HG03442 (cell line): Measurements from ENCODE around the gene IL17RE.
"Not testable (repeated sequence)": the region's sequence is repeated elsewhere in the genome, so short reads cannot be mapped to it uniquely, and the experiment has no call there.

ENCODE experiments used
- ATAC-seq: cut with Tn5 transposase; IDR thresholded peaks from one replicate; pipeline ENCODE4 v1.9.1; 2021; ENCODE audit warnings: mild to moderate bottlenecking, moderate library complexity; ENCODE audit not compliant: unreplicated experiment

The IL17RE gene

GRCh38 chr3:9879830-9880549, 22.7 kb upstream of the IL17RE start, which contains the start of gene CIDEC:
Gene CIDEC (minus strand): TSS chr3:9880253. CDS start chr3:9878486, 1,767 bp downstream.
- ATAC-seq, result no peak

DNA sequence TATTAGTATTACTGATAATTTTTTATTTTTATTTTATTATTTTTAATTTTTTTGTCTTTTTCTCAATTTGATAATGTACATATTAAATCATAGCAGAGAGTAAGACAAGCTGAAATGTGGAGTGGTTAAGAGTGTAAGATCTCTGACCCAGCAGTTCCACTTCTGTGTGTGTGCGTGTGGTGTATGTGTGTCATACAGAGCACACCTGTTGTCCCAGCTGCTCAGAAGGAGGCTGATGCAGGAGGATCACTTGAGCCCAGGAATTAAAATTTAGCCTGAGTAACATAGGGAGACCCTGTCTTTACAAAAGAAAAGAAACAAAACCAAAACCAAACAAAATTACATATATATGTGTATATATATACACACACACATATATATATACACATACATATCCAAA, 21.2 kb upstream of the IL17RE start:
- ATAC-seq, result no peak

GRCh38 chr3:9883706-9884554, 18.7 kb upstream of the IL17RE start:
- ATAC-seq, result no peak

- no peak for ATAC-seq
Measured at GRCh38 chr3:9884555-9885165, 18.0 kb upstream of the IL17RE start.

- no peak for ATAC-seq
Measured at GRCh38 chr3:9886328-9886727, 16.3 kb upstream of the IL17RE start.

DNA sequence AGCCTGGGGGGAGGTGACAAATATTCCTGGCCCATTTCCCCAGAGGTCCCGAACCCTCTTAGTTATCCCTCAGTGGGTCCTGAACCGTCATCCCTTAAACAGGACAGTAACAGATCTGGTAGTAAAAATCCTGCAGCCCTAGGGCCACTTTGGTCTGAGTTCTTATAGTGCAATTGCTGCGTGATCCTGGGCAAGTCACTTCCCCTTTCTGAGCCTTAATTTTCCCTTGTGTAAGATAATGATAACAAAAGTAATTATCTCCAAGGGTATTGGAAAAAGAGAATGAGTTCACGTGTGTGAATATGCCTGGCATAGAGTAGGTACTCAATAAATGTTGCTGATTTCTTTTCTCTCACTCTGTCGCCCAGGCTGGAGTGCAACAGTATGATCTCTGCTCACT, 15.2 kb upstream of the IL17RE start:
- ATAC-seq, result no peak

DNA sequence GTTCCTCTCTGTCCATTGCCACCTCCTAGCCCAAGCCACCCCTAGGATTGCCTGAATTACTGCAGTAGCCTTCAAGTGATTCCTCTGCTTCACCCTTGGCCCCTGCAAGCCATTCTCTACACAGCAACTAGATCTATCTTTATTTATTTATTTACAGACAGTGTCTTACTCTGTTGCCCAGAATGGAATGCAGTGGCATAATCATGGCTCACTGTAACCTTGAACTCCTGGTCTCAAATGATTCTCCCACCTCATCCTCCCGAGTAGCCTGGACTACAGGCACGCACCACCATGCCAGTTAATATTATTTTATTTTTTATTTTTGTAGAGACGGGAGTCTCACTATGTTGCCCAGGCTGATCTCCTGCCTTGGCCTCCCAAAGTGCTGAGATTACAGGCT, 14.1 kb upstream of the IL17RE start:
- ATAC-seq, result no peak

DNA sequence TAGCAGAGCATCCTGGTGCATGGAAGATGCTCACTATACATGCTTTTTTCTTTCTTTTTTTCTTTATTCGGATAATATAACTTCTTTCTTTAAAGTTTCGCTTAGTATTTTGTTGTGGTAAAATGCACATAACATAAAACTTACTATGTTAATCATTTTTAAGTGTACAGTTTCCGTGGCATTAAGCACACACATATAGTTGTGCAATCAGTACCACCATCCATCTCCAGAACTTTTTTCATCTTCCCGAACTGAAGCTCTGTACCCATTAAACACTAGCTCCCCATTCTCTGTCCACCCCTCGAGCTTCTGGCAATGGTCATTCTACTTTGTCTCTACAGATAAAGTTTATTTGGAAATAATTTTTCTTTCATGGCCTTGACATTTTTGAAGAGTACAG, 13.2 kb upstream of the IL17RE start:
- ATAC-seq, result no peak

- peak; percentile 77 for ATAC-seq
Measured at GRCh38 chr3:9890249-9891071, 12.2 kb upstream of the IL17RE start, which contains the start of gene JAGN1. Gene JAGN1 (plus strand): TSS chr3:9890610. CDS start chr3:9890723, 113 bp downstream.

DNA sequence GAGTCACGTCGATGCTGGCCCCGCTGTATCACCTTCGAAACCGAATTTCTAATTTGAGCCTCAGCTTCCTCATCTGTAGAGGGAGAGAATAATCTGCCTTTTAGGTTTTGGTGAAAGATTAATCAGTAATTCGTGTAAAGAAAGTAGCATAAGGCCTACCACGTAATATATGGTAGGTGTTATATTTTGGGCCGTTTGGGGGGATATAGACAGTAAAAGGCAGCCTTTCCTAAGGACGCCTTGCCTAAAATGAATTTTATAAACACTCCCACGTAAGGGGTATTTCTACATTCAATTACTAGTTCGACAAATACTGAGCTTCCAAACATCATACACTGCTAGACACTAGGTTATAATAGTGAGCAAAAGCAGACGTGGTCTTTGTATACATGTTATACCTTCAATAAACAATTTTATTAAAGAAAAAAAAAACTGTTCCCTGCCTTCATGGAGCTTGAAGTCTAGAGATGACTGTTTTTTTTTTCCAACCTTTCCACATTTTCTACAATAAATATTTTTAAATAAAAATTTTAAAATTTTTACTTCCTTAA, 11.5 kb upstream of the IL17RE start:
- ATAC-seq, result no peak

GRCh38 chr3:9893739-9894138, 8.9 kb upstream of the IL17RE start:
- no peak for ATAC-seq

DNA sequence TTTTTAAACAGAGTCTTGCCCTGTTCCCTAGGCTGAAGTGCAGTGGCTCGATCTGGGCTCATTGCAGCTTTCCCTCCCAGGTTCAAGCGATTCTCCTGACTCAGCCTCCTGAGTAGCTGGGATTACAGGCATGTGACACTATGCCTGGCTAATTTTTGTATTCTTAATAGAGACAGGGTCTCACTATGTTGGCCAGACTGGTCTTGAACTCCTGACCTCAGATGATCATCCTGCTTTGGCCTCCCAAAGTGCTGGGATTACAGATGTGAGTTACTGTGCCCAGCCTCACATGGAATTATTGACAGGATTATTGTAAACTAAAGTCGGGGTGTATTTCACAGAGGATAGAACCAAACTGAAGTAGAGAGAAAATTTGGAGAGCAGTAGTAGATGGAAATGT, 6.9 kb upstream of the IL17RE start:
- ATAC-seq, result not testable (repeated sequence)

DNA sequence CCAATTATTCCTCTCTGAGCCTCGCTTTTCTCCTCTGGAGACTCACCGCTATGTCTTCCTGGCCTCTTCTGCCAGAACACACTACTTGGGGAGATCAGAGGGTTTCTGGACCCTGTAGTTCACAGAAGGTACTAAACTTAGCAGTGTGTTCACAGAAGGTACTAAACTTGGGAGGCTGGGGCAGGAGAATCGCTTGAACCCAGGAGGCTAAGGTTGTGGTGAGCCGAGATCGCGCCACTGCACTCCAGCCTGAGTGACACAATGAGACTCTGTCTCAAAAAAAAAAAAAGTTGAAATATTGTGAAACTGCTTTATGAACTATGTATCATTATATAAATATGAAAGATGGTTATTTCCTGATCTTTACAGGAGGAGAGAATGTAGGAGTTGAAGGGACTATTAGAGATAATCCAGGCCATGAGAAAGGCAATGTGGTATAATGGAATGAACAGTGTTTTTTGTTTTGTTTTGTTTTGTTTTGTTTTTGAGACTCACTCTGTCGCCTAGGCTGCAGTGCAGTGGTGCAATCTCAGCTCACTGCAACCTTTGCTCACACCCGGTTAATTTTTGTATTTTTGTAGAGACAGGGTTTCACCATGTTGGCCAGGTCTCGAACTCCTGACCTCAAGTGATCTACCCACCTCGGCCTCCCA, 5.8 kb upstream of the IL17RE start:
- ATAC-seq, result not testable (repeated sequence)

DNA sequence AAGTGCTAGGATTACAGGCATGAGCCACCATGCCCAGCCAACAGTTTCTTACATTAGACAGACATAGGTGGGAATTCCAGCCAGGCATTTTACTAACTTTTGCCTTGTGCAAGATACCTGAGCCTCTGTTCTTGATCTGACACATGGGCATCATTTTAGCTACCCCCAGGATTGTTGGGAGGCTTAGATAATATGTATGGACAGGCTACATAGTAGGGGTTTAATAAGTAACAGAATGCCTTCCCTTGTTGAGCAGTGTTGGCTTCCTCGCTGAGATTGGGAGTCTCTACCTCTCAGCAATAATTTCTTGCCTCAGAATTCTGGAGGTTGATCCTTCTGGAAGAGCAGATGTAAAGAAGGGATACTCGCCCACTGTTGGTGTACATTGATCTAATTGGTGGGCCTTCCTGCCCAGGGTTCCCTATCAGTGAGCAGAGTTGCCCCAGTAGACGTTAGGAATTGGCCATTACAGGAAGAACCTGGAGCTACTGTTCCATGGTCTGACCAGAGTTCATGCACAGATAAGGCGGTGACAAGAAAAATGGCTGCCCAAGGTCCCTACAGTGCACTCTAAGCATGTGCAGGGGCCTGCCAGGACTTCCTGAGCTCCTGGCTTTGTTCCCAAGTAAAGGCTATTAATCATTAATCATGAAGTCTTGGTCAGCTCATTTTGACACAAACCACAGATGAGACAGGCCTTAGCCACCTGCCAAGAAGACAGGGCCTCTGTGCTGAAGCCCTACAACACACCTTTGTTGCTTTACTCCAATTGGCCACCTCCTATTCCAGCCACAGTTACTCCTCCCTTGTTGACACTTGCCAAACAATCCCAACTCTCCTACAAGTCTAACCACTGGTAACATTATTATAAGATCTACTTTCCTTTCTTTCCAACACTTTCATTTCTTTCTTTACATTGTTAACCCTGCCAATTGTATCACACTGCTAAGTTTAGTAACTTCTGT, 5.0 kb upstream of the IL17RE start:
- no peak for ATAC-seq

DNA sequence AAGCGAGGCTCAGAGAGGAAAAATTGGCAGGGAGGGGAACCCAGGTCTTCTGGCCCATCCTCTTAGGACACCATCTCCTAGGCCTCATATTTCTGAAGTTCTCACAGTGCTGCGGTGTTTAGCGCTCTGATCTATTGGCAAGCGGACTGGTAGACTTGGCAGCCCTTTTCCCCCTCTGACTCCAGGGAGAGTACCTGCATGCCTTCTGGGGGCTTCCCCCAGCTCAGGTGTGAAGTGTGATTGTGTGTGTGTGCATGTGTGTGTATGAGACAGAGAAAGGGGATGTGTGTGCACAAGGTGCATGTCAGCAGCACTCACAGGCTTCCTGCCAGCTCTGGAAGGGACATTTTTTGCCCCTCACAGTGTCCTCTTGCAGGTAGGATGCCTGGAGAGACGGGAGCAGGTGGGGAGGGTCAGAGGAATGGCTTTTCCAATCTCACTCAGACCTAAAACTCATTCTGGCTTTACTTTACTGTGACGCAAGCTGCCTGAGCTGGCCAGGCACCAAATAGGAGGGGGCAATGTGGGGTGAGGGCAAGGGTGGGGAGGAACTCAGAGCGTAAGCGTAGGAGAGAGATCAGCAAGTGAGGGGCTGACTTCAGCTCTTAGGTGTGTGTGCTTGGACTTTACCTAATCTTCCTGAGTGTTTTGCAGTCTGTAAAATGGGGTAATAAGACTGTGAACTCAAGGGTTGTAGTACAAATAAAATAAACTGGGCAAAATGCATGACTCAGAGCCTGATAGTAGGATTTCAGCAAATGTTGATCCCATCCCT, 4.0 kb upstream of the IL17RE start:
- ATAC-seq, result no peak

- ATAC-seq, result no peak
Measured at GRCh38 chr3:9899289-9899791, 3.3 kb upstream of the IL17RE start.

GRCh38 chr3:9900965-9901415, 1.7 kb upstream of the IL17RE start:
- not testable (repeated sequence) for ATAC-seq

DNA sequence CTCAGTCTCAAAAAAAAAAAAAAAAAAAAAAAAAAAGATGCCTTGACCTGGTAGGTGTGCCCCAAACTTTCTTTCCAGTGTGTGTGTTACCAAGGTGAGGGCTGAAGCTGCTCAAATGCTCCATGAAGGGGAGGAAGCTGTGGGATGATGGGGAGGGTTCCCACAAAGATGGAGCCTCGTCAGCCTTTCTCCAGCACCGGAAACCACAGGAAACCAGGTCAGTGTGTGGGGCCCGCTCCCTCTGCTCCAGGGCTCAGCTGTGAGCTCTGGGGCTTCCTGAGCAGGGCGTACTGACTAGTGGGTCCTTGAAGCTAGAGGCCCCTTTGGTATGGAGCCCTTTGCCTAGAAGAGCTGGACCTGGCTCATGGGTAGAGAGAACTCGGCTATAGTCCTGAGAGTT, 681 bp upstream of the IL17RE start:
- no peak for ATAC-seq
